ENCODE data around the gene PDK2. TPM values are rescaled to one million over a fixed set of nuclear protein-coding genes. Genes with fewer than 3 reads are reported as not detected.

The PDK2 gene
- total and polyA plus RNA-seq, 10 of the 15 experiments (the other 5 are each of a cell fraction or from before 2014, with no cell fraction given), result 0.98 to 22.6 (median 12.3) TPM

- TF ChIP-seq IRF5 (IDR thresholded peaks at IDR 0.05; ENCODE audit: borderline replicate concordance) (no peak), IKZF1 (conservative IDR thresholded peaks at IDR 0.05) (no peak), E4F1 (IDR thresholded peaks at IDR 0.05; ENCODE audit: borderline replicate concordance, partially characterized antibody) (no peak), LARP7 (IDR thresholded peaks at IDR 0.05) (no peak)
These were observed 18.4 kb upstream of the PDK2 start (continued) for GRCh38 chr17:50076591-50077235.

GRCh38 chr17:50078430-50078829 lies 16.7 kb upstream of the PDK2 start:
- Histone ChIP-seq H3K9me3 (replicated peaks; ENCODE audit: control insufficient read depth, insufficient read depth, low read length) (no peaks in the 10 kb centered on the region), H3K27me3 (replicated peaks in 1 of 2; ENCODE audit: control insufficient read depth in 2 of 2, insufficient read depth in 2 of 2, low read length in 1 of 2) (no peaks in the 10 kb centered on the region), H3K9ac (ENCODE audit: control insufficient read depth, insufficient read depth, low read length) (no peak overlapping the region), H3K4me3 (no peak overlapping the region), H2AFZ (ENCODE audit: control insufficient read depth, low read depth, low read length) (no peak overlapping the region), H3K4me1 (ENCODE audit: control insufficient read depth, insufficient read depth, low read length) (peaks cover 5% of the 10 kb centered on the region; the same call in 1 of the 2 replicates), H3K79me2 (ENCODE audit: control insufficient read depth, insufficient read depth, low read length) (no peaks in the 10 kb centered on the region), H3K4me2 (ENCODE audit: control insufficient read depth, insufficient read depth) (no peak overlapping the region), H3K27ac (ENCODE audit: control insufficient read depth, insufficient read depth) (no peak overlapping the region), H4K20me1 (ENCODE audit: control insufficient read depth, insufficient read depth) (no peaks in the 10 kb centered on the region), H3K36me3 (ENCODE audit: control insufficient read depth in 2 of 2, insufficient read depth in 2 of 2, low read length in 1 of 2) (peaks cover 0 to 4% of the 10 kb centered on the region in 2 experiments; a peak in 2 of 4 replicates)
- TF ChIP-seq BCL11A (IDR thresholded peaks at IDR 0.05; ENCODE audit: low read depth, low read length) (no peak), BRCA1 (IDR thresholded peaks at IDR 0.05; ENCODE audit: low read depth, low read length) (no peak), DPF2 (IDR thresholded peaks at IDR 0.05) (no peak), KLF5 (IDR thresholded peaks at IDR 0.05; ENCODE audit: partially characterized antibody) (no peak), RFX5 (IDR thresholded peaks at IDR 0.05; ENCODE audit: low read depth, low read length) (no peak), FOS (IDR thresholded peaks at IDR 0.05; ENCODE audit: borderline replicate concordance, extremely low read depth, insufficient read length) (no peak), CHD4 (IDR thresholded peaks at IDR 0.05) (no peak)
- RAD21 ChIA-PET (ENCODE audit: unreplicated experiment), result interaction anchor here (0.9 kb wide), 1 partner anchor 9 kb away, joined by 3 read pairs; no protein-coding TSS in a partner anchor
- no peak for DNase-seq (ENCODE audit: low read depth, low spot score)
- SMC1A ChIA-PET (ENCODE audit: uncharacterized antibody, unreplicated experiment), result interaction anchor here (1.0 kb wide), 1 partner anchor 11 kb away, joined by 3 read pairs; no protein-coding TSS in a partner anchor
- no peak for ATAC-seq
- POLR2A ChIA-PET, result interaction anchor here (0.8 kb wide), 1 partner anchor 21 kb away, joined by 3 read pairs; no protein-coding TSS in a partner anchor
- BruUV-seq (replicated peaks), result no TSS peak
- CTCF ChIA-PET, result interaction anchor here (0.7 to 2.8 kb wide), 6 partner anchors 9 to 126 kb away, joined by 3 to 13 read pairs (median 4); partner anchors contain the start of genes ITGA3 and PDK2
- in situ Hi-C loops (cut with MboI) (no loop called here), intact Hi-C loops (cut with micrococcal nuclease; ENCODE audit: unreplicated experiment) (no loop called here)
- WGBS (ENCODE audit: insufficient coverage, insufficient replicate concordance, low lambda C conversion rate, missing lambda C conversion rate), result 70% methylated on average over 4 of the region's 4 CpGs
- FAIRE-seq, result no peak
